Inferior parietal cortex (tissue), 1 donor: ENCODE data around the gene MGAT4A.
"Not testable (repeated sequence)": the region's sequence is repeated elsewhere in the genome, so short reads cannot be mapped to it uniquely, and the experiment has no call there.

Experiments
- DNase-seq: peaks from one replicate; pipeline ENCODE4 v3.0.0-alpha.2; 2016; ENCODE audit errors: extremely low spot score

MGAT4A gene

GRCh38 chr2:98702858-98703620 lies 27.9 kb downstream of the MGAT4A start:
- DNase-seq: no peak

DNA sequence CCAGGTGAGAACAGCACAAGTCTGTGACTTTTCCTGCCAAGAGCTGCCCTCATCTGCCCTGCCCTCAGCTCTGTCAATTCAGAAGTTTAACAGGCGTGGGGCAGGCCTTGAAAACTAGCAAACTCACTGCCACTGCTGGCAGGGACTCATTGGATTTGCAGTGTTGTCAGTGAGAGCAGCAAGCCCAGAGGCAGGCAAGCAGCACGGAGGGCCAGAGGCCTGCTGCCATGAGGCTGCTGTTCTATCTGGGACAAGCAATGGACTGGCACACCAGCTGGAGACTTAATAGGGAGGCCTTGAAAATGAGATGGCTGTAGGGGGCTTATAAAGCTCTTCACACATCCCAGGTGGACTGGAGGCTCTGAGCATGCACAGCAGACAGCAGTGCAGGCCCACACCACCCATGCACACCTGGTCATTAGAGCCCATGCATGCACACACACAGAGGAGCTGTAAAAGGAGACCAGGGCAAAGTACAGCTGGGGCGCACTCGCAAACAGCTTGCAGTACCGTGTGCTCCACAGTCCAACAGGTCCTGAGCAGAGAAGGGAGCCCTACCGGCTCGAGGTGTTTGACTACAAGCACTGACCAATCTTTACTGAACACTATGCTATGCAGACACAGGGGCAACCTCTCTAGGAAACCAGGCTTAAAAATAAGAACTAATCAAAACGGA lies 28.7 kb downstream of the MGAT4A start:
- DNase-seq: no peak

- no peak for DNase-seq
Observed at GRCh38 chr2:98701230-98701629, 29.7 kb downstream of the MGAT4A start.

GRCh38 chr2:98698896-98699295 lies 32.0 kb downstream of the MGAT4A start:
- DNase-seq: no peak

GRCh38 chr2:98697651-98698337 lies 33.1 kb downstream of the MGAT4A start:
- DNase-seq: no peak

GRCh38 chr2:98696200-98696599 lies 34.7 kb downstream of the MGAT4A start:
- no peak for DNase-seq

- DNase-seq: no peak
Observed at GRCh38 chr2:98695255-98695654, 35.7 kb downstream of the MGAT4A start.

GRCh38 chr2:98693477-98693876 lies 37.5 kb downstream of the MGAT4A start:
- DNase-seq: no peak

DNA sequence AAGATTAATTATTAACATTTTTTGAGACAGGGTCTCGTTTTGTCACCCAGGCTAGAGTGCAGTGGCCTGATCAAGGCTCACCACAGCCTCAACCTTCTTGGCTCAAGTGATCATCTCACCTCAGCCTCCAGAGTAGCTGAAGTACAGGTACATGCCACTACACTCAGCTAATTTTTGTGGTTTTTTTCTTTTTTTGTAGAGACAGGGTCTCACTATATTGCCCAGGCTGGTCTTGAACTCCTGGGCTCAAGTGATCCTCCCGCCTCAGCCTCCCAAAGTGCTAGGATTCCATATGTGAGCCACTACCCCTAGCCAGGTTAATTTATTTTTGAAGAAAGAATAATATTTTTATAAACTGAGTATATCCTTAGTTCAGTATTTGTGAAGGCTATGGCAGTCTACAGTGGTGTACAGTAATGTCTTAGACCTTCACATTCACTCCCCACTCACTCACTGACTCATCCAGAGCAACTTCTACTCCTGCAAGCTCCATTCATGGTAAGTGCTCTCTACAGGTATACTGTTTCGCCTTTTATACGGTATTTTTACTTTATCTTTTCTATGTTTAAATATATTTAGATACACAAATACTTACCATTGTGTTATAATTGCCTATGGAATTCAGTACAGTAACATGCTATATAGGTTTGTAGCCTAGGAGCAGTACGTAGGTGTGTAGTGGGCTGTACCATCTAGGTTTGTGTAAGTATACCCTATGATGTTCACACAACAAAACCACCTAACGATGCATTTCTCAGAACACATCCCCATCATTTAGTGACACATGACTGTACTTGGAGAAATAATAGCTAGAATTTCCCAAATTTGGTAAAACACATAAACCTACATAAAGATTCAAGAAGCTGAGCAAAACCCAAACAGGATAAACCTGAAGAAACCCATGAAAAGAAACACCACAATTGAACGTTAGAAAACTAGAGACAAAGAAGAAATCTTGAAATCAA lies 38.6 kb downstream of the MGAT4A start:
- DNase-seq: no peak

DNA sequence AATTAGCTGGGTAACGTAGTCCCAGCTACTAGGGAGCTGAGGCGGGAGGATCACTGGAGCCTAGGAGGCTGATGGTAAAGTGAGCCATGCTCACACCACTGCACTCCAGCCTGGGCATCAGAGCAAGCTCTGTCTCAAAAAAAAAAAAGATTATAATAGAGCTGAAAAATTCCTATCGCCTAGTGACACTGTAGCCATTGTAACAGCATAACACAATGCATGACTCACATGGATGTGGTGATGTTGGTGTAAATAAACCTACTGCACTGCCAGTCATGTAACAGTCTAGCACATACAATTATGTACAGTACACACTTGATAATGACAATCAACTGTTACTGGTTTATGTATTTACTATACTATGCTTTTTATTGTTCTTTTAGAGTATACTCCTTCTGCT lies 39.6 kb downstream of the MGAT4A start:
- no peak for DNase-seq

GRCh38 chr2:98685930-98686887 lies 44.7 kb downstream of the MGAT4A start:
- no peak for DNase-seq

- DNase-seq: no peak
Observed at GRCh38 chr2:98683728-98684127, 47.2 kb downstream of the MGAT4A start.

GRCh38 chr2:98676742-98677141 lies 54.2 kb downstream of the MGAT4A start:
- no peak for DNase-seq

GRCh38 chr2:98674233-98674964 lies 56.5 kb downstream of the MGAT4A start:
- DNase-seq: no peak

- no peak for DNase-seq
Observed at GRCh38 chr2:98669675-98670074, 61.3 kb downstream of the MGAT4A start.

- DNase-seq: no peak
Observed at GRCh38 chr2:98665677-98666076, 65.3 kb downstream of the MGAT4A start.

- DNase-seq: no peak
Observed at GRCh38 chr2:98664323-98664722, 66.6 kb downstream of the MGAT4A start.

GRCh38 chr2:98663511-98664090 lies 67.3 kb downstream of the MGAT4A start:
- no peak for DNase-seq

DNA sequence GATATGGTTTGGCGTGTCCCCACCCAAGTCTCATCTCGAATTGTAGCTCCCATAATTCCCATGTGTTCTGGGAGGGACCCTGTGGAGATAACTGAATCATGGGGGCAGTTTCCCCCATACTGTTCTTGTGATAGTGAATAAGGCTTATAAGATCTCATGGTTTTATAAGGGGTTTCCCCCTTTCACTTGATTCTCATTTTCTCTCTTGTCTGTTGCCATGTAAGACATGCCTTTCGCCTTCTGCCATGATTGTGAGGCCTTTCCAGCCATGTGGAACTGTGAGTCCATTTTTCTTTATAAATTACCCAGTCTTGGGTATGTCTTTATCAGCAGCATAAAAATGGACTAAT lies 71.5 kb downstream of the MGAT4A start:
- DNase-seq: not testable (repeated sequence)
